22Rv1 (cell line): Measurements from ENCODE around the gene CD44.

Experiments used
- H3K27ac ChIP-seq: fragments of 450-650 bp; 2 replicates; pipeline ENCODE4 v1.5.1; 2017
- ZFX ChIP-seq: fragments of 450-650 bp; IDR thresholded peaks from 2 replicates; pipeline ENCODE4 v1.6.1; 2017; ENCODE audit warnings: antibody characterized with exemption, borderline replicate concordance
- TF ChIP-seq, protein P1 (sequence below): fragments of 450-650 bp; IDR thresholded peaks from 2 replicates; pipeline ENCODE4 v1.5.1; 2017; ENCODE audit warnings: mild to moderate bottlenecking

Gene CD44

DNA sequence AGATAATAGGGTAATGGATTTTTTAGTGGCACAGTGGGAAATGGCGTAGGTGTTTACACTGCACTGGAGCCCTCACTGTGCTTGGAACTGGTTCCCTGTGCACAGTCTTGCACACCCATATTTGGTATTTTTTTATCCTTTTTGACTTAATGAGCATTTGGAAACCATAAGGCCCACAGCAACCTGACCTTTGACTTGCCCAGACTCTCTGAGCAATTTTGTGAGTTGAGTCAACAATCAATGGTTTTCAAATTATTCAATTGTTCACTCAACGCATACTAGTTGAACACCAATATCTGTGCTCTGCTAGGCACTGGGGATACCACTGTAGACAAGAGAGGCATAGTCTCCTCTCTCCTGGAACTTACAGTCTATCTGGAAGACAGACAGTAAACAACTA is 14.3 kb downstream of the CD44 start:
- H3K27ac ChIP-seq: no peak overlapping the region
- no peak for TF ChIP-seq ZFX
- TF ChIP-seq, protein P1, sequence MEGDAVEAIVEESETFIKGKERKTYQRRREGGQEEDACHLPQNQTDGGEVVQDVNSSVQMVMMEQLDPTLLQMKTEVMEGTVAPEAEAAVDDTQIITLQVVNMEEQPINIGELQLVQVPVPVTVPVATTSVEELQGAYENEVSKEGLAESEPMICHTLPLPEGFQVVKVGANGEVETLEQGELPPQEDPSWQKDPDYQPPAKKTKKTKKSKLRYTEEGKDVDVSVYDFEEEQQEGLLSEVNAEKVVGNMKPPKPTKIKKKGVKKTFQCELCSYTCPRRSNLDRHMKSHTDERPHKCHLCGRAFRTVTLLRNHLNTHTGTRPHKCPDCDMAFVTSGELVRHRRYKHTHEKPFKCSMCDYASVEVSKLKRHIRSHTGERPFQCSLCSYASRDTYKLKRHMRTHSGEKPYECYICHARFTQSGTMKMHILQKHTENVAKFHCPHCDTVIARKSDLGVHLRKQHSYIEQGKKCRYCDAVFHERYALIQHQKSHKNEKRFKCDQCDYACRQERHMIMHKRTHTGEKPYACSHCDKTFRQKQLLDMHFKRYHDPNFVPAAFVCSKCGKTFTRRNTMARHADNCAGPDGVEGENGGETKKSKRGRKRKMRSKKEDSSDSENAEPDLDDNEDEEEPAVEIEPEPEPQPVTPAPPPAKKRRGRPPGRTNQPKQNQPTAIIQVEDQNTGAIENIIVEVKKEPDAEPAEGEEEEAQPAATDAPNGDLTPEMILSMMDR: no peak

DNA sequence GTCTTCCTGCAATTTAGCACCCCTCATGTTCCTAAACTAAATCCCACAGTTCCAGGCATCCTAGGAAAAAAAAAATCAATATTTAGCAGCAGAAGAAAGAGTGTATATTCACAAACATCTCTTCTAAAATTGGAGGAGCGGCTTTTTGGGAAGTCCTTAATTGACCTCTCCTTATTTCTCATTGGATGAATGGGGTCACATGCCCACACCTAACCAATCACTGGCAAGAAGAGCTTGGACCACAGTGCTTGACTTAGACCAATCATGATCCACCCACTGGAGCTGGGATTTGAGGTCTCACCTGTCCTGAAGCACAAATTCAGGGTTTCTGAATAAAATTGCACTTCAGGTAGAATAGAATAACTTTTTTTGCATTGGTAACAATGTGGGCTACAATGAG is 16.0 kb downstream of the CD44 start:
- no peak overlapping the region for H3K27ac ChIP-seq
- no peak for TF ChIP-seq ZFX
- TF ChIP-seq, protein P1: no peak

DNA sequence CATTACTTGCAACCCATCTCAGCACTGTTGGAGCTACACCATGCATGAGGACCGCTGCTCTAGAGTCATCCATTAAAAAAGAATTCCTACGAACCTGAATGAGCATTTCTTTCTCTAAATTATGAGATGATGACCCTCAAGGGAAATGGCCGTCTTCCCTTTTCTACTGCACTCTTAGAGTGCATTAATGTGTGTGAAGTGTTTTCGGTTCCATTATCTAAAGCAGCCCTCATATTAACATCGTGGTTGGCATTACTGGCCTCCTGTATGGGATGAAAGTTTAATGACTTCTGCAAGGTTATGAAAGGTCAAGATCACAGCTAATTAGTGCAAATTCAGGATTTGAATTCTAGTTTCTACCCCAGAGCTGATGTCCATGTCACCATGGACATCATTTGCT is 16.7 kb downstream of the CD44 start:
- TF ChIP-seq ZFX: no peak
- TF ChIP-seq, protein P1: no peak
- H3K27ac ChIP-seq: no peak overlapping the region

DNA sequence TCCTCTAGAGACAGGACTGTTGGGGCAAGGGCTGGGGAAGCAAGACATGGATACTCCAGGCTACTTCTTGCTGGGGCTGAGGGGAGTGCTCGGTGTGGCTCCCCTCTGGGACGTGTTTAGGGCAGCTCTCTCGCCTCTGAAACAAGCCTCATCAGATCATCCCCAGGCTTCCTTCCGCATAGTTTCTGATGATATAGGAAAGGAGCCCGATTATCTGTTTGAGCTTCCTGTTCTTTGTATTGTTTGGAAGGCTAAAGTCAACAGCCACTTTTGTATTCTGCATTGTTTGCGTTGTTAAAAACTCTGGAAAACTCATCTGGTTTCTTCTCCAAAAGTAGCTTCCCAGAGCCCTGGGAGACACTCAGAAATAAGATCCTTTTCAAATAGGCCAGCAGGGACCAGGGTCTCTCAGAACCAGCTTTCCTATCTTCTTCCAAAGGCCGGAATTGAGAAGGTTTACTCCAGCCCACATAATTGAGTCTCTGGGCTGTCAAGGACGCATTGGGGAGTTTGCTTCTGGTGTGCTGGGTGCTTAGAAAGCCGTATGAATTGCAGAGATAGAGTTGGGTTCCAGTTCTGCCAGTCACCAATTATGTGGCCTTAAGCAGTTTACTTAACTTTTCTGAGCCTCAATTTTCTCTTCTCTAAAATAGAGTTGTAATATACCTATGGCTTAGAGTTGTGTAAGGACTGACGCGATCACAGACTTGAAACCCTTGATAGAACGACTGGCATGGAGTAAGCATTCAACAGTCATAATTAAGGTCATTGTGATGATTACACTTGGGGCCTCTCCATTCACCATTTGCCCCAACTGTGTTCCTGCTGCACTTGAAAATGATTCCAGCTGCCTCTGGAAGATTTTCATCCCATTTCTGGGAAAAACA is 19.1 kb downstream of the CD44 start:
- TF ChIP-seq, protein P1: no peak
- TF ChIP-seq ZFX: no peak
- H3K27ac ChIP-seq: no peak overlapping the region

DNA sequence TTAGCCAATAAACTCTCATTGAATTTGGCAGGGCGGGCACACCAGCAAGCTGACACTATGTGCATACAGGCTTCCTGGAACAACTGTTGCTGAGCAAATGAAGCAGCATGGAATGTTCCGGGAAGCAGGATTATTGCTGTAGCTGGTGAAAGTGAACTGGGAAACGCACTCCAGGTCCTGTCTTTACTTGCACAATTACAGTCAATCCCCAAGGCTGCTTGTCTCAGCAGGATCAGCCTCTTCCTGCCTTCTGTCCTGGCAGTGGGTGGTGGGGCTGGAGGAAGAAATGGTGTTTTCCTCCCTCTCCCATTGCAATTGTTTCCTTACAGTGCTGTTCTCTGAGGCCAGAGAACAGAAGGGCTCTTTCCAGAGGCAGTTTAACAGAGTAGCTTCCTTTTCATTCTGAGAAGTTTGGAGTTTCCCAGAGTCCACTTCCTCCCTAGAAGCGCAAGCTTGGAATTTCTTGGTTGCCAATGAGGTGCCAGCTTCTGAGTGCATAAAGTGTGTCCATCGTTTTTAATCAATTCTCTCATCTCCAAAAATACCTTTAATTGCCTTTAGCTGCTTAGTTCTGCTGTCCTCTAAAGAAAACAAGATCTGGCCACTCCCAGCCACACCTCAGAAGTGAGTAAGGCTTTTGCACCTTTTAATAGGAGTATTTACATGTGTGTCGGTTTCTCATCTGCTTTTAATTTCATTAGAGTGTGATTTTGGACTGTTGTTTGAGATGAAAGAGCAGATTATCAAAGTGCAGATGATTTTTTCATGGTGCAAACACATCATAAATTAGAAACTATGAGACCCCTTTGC is 19.9 kb downstream of the CD44 start:
- TF ChIP-seq, protein P1: no peak
- no peak for TF ChIP-seq ZFX
- no peak overlapping the region for H3K27ac ChIP-seq

DNA sequence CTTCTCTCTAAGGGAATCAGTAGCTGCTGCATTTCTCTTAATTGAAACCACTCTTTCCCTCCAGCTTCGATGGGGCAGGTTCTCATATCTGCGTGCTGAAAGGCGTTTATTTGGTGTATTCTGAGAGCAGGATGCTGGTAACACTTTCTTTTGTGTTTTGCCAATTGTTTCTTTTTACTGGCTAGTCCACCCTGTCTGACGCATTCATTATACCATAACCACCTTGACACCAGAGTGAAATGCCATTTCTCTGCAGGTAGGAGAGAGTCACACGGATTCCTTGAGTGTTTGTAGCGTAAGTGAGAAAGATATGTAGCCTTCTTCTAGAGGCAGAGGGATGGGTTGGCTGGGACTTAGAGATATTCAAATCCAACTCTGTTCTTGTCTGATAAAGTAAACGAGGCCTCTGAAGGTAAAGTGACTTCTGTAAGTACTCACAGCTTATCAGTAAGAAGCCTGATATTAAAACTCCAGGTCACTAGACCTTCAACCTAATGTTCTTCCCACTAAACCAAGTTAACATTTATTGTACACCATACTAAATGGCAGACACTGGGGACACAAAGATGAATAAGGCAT is 21.4 kb downstream of the CD44 start:
- TF ChIP-seq ZFX: no peak
- TF ChIP-seq, protein P1: no peak
- no peak overlapping the region for H3K27ac ChIP-seq
